Measurements from ENCODE around the gene SLC16A1.
"Not testable (repeated sequence)": the region's sequence is repeated elsewhere in the genome, so short reads cannot be mapped to it uniquely, and the experiment has no call there.

The SLC16A1 gene

DNA sequence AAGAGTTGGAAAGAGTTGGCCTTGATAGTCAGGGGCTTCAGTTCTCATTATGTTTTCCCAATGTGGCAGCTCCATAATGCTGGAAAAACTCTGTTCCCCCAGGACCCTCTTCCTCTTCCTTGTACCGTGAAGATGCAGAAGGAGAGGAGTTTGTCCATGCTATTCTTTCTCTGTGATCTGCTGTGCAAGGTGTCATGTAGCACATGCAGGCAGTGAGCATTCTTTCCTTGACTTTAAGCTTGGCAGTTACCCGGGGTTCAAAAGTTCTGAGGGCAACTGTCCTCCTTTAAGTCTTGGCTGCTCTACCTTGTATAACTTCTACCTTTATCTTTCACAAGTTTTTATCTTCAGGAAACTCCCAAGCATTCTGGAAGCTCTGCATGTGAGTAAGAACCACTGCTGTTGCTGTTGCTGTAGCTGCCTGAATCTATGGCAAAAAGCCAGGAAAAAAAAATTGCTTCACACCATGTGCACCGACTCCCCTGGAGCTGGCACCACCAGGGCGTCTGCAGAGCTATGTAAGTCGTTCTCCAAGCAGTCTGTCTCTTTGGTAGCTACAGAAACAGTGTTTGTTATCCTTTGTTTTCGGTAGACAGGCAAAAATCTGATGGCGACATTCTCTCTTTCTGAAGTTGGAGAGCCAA lies 42.7 kb upstream of the SLC16A1 start:
- Histone ChIP-seq H3K9me3 (replicated peaks in 1 of 2; ENCODE audit: control insufficient read depth in 2 of 2, insufficient read depth in 1 of 2, low read depth in 1 of 2, low read length in 2 of 2) (no peaks in the 10 kb centered on the region), H3K4me3 (ENCODE audit: low read length in 2 of 2) (no peak overlapping the region), H3K9ac (ENCODE audit: low read depth, low read length, poor library complexity) (no peak overlapping the region), H3K23ac (ENCODE audit: low read depth, low read length, poor library complexity) (no peak overlapping the region), H3K36me3 (replicated peaks in 1 of 2; ENCODE audit: control insufficient read depth in 2 of 2, insufficient read depth in 2 of 2, low read length in 2 of 2) (peaks cover 1 to 35% of the 10 kb centered on the region in 2 donors), H3K14ac (ENCODE audit: low read length) (no peak overlapping the region), H2AFZ (ENCODE audit: low read length) (no peak overlapping the region), H3K18ac (ENCODE audit: low read length) (no peak overlapping the region), H3K27ac (replicated peaks; ENCODE audit: low read length) (no peak overlapping the region), H4K91ac (ENCODE audit: low read depth, low read length, poor library complexity) (no peak overlapping the region), H3K79me1 (ENCODE audit: low read depth, low read length) (no peaks in the 10 kb centered on the region), H3K4ac (ENCODE audit: low read length) (no peak overlapping the region), H2BK5ac (ENCODE audit: low read length) (no peak overlapping the region), H2BK12ac (ENCODE audit: low read length) (no peak overlapping the region), H4K8ac (ENCODE audit: low read depth, low read length) (no peak overlapping the region), H2AK5ac (ENCODE audit: low read depth, low read length) (no peak overlapping the region), H3K4me1 (ENCODE audit: control insufficient read depth in 2 of 2, insufficient read depth in 1 of 2, low read depth in 1 of 2, low read length in 2 of 2) (no peaks in the 10 kb centered on the region), H2BK15ac (ENCODE audit: low read length) (no peak overlapping the region), H3K4me2 (ENCODE audit: insufficient read depth, low read length, poor library complexity, severe bottlenecking) (no peak overlapping the region), H2BK120ac (ENCODE audit: low read depth, low read length) (no peak overlapping the region), H3K27me3 (ENCODE audit: control insufficient read depth in 3 of 3, insufficient read depth in 3 of 3, low read depth in 1 of 3, low read length in 3 of 3) (no peaks in the 10 kb centered on the region)
- WGBS, 2 donors (ENCODE audit: extremely low coverage in 2 of 2, insufficient read length in 2 of 2, insufficient replicate concordance in 1 of 2) = no CpG with 5 or more reads among the region's 7 CpGs
- DNase-seq (ENCODE audit: low spot score) = no peak

DNA sequence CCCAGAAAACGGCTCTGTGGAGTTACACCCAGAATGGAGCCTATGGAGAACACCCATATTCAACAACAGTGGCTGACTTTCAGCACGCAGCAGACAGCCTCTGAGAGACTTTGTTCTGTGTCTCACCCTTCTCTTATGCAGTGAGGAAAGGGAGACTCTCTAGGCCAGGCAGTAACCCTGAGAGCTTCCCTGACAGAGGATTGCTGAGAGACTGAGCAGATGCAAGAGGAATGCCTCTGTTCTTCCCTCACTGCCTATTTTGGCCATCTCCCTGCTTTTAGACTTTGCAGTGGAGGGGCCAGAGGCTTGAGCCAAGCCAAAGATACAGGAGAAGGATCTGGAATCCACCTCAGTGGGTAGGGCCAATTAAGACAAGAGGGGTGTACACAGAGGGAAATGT lies 41.8 kb upstream of the SLC16A1 start:
- no peak overlapping the region for H2BK120ac ChIP-seq (ENCODE audit: low read depth, low read length)
- no peak overlapping the region for H4K91ac ChIP-seq (ENCODE audit: low read depth, low read length, poor library complexity)
- no peak overlapping the region for H3K4me3 ChIP-seq (ENCODE audit: low read length in 2 of 2)
- H2BK5ac ChIP-seq (ENCODE audit: low read length) = no peak overlapping the region
- no peak overlapping the region for H3K4ac ChIP-seq (ENCODE audit: low read length)
- H3K18ac ChIP-seq (ENCODE audit: low read length) = no peak overlapping the region
- no peaks in the 10 kb centered on the region for H3K4me1 ChIP-seq (ENCODE audit: control insufficient read depth in 2 of 2, insufficient read depth in 1 of 2, low read depth in 1 of 2, low read length in 2 of 2)
- DNase-seq (ENCODE audit: low spot score) = no peak
- H3K14ac ChIP-seq (ENCODE audit: low read length) = no peak overlapping the region
- no peak overlapping the region for H3K27ac ChIP-seq (replicated peaks; ENCODE audit: low read length)
- no peak overlapping the region for H2AFZ ChIP-seq (ENCODE audit: low read length)
- H2BK12ac ChIP-seq (ENCODE audit: low read length) = no peak overlapping the region
- no peak overlapping the region for H3K9ac ChIP-seq (ENCODE audit: low read depth, low read length, poor library complexity)
- WGBS, 2 donors (ENCODE audit: extremely low coverage in 2 of 2, insufficient read length in 2 of 2, insufficient replicate concordance in 1 of 2) = no CpG with 5 or more reads among the region's 2 CpGs
- no peaks in the 10 kb centered on the region for H3K9me3 ChIP-seq (replicated peaks in 1 of 2; ENCODE audit: control insufficient read depth in 2 of 2, insufficient read depth in 1 of 2, low read depth in 1 of 2, low read length in 2 of 2)
- no peaks in the 10 kb centered on the region for H3K79me1 ChIP-seq (ENCODE audit: low read depth, low read length)
- H3K36me3 ChIP-seq (replicated peaks in 1 of 2; ENCODE audit: control insufficient read depth in 2 of 2, insufficient read depth in 2 of 2, low read length in 2 of 2) = peaks cover 1 to 35% of the 10 kb centered on the region in 2 donors
- no peak overlapping the region for H4K8ac ChIP-seq (ENCODE audit: low read depth, low read length)
- no peak overlapping the region for H2BK15ac ChIP-seq (ENCODE audit: low read length)
- H2AK5ac ChIP-seq (ENCODE audit: low read depth, low read length) = no peak overlapping the region
- H3K27me3 ChIP-seq (ENCODE audit: control insufficient read depth in 3 of 3, insufficient read depth in 3 of 3, low read depth in 1 of 3, low read length in 3 of 3) = no peaks in the 10 kb centered on the region
- H3K4me2 ChIP-seq (ENCODE audit: insufficient read depth, low read length, poor library complexity, severe bottlenecking) = no peak overlapping the region
- H3K23ac ChIP-seq (ENCODE audit: low read depth, low read length, poor library complexity) = no peak overlapping the region

DNA sequence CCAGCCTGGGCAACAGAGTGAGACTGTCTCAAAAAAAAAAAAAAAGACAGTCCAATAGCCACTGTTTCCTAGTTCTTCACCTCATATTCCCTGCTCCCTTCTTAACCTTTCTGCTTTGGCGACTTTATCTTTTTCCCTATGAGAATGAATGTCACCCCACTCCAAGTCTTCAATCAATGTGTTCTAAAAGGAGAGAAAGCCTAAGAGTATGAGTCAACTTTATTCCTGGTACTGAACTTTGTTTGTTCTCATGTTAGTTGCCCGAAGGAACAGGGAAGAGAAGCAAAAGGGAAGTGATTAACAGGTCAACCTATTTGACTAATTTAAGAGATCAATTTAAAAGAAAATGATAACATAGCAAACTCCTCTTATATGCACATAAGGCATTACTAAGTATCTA lies 39.9 kb upstream of the SLC16A1 start:
- Histone ChIP-seq H3K9ac (ENCODE audit: low read depth, low read length, poor library complexity) (no peak overlapping the region), H3K27me3 (ENCODE audit: control insufficient read depth in 3 of 3, insufficient read depth in 3 of 3, low read depth in 1 of 3, low read length in 3 of 3) (no peaks in the 10 kb centered on the region), H2AFZ (ENCODE audit: low read length) (no peak overlapping the region)

DNA sequence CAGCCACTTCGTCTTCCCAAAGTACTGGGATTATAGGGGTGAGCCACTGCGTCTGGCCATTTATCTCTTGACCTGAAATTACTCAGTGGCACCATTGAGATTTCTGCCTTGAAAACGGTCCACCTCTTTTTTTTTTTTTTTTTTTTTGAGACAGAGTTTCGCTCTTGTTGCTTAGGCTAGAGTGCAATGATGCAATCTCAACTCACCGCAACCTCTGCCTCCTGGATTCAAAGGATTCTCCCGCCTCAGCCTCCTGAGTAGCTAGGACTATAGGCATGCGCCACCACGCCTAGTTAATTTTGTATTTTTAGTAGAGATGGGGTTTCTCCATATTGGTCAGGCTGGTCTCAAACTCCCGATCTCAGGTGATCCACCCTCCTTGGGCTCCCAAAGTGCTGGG lies 39.0 kb upstream of the SLC16A1 start:
- not testable (repeated sequence) for H3K4me3 ChIP-seq (ENCODE audit: low read length in 2 of 2); H3K18ac ChIP-seq (ENCODE audit: low read length); H3K9me3 ChIP-seq (replicated peaks in 1 of 2; ENCODE audit: control insufficient read depth in 2 of 2, insufficient read depth in 1 of 2, low read depth in 1 of 2, low read length in 2 of 2); H3K4me1 ChIP-seq (ENCODE audit: control insufficient read depth in 2 of 2, insufficient read depth in 1 of 2, low read depth in 1 of 2, low read length in 2 of 2); H4K8ac ChIP-seq (ENCODE audit: low read depth, low read length); H2BK12ac ChIP-seq (ENCODE audit: low read length); H3K4ac ChIP-seq (ENCODE audit: low read length); H3K27ac ChIP-seq (replicated peaks; ENCODE audit: low read length); H3K14ac ChIP-seq (ENCODE audit: low read length); H2BK120ac ChIP-seq (ENCODE audit: low read depth, low read length); H2AFZ ChIP-seq (ENCODE audit: low read length); DNase-seq (ENCODE audit: low spot score); H2AK5ac ChIP-seq (ENCODE audit: low read depth, low read length); H3K23ac ChIP-seq (ENCODE audit: low read depth, low read length, poor library complexity); H2BK15ac ChIP-seq (ENCODE audit: low read length); H3K27me3 ChIP-seq (ENCODE audit: control insufficient read depth in 3 of 3, insufficient read depth in 3 of 3, low read depth in 1 of 3, low read length in 3 of 3); H3K4me2 ChIP-seq (ENCODE audit: insufficient read depth, low read length, poor library complexity, severe bottlenecking); H2BK5ac ChIP-seq (ENCODE audit: low read length); H4K91ac ChIP-seq (ENCODE audit: low read depth, low read length, poor library complexity); H3K9ac ChIP-seq (ENCODE audit: low read depth, low read length, poor library complexity); H3K79me1 ChIP-seq (ENCODE audit: low read depth, low read length)
- no CpG with 5 or more reads among the region's 9 CpGs for WGBS, 2 donors (ENCODE audit: extremely low coverage in 2 of 2, insufficient read length in 2 of 2, insufficient replicate concordance in 1 of 2)
- H3K36me3 ChIP-seq (replicated peaks in 1 of 2; ENCODE audit: control insufficient read depth in 2 of 2, insufficient read depth in 2 of 2, low read length in 2 of 2) = peaks cover 0 to 31% of the 10 kb centered on the region in 2 donors

More for the DNA sequence above, 39.9 kb upstream of the SLC16A1 start:
- Histone ChIP-seq H3K4me3 (ENCODE audit: low read length in 2 of 2) (no peak overlapping the region), H3K18ac (ENCODE audit: low read length) (no peak overlapping the region), H2BK12ac (ENCODE audit: low read length) (no peak overlapping the region), H3K79me1 (ENCODE audit: low read depth, low read length) (no peaks in the 10 kb centered on the region), H4K8ac (ENCODE audit: low read depth, low read length) (no peak overlapping the region), H3K23ac (ENCODE audit: low read depth, low read length, poor library complexity) (no peak overlapping the region), H2BK120ac (ENCODE audit: low read depth, low read length) (no peak overlapping the region), H4K91ac (ENCODE audit: low read depth, low read length, poor library complexity) (no peak overlapping the region), H3K4ac (ENCODE audit: low read length) (no peak overlapping the region), H3K14ac (ENCODE audit: low read length) (no peak overlapping the region), H3K27ac (replicated peaks; ENCODE audit: low read length) (no peak overlapping the region), H2BK15ac (ENCODE audit: low read length) (no peak overlapping the region), H3K4me1 (ENCODE audit: control insufficient read depth in 2 of 2, insufficient read depth in 1 of 2, low read depth in 1 of 2, low read length in 2 of 2) (no peaks in the 10 kb centered on the region), H3K36me3 (replicated peaks in 1 of 2; ENCODE audit: control insufficient read depth in 2 of 2, insufficient read depth in 2 of 2, low read length in 2 of 2) (peaks cover 1 to 35% of the 10 kb centered on the region in 2 donors), H3K4me2 (ENCODE audit: insufficient read depth, low read length, poor library complexity, severe bottlenecking) (no peak overlapping the region), H2AK5ac (ENCODE audit: low read depth, low read length) (no peak overlapping the region), H3K9me3 (replicated peaks in 1 of 2; ENCODE audit: control insufficient read depth in 2 of 2, insufficient read depth in 1 of 2, low read depth in 1 of 2, low read length in 2 of 2) (no peaks in the 10 kb centered on the region), H2BK5ac (ENCODE audit: low read length) (no peak overlapping the region)
- WGBS, 2 donors (ENCODE audit: extremely low coverage in 2 of 2, insufficient read length in 2 of 2, insufficient replicate concordance in 1 of 2) = no CpG with 5 or more reads among the region's 2 CpGs
- DNase-seq (ENCODE audit: low spot score) = no peak

All from neuronal stem cell (in vitro differentiated cells).